CD1c-positive myeloid dendritic cell (primary cell): ENCODE measurements around the gene CD55.

Experiments used
- DNase-seq: peaks from one replicate; pipeline ENCODE4 v3.0.0-alpha.2; 2016; ENCODE audit errors: extremely low spot score

Gene CD55

GRCh38 chr1:207330011-207330710 is 8.7 kb downstream of the CD55 start:
- DNase-seq, result no peak

DNA sequence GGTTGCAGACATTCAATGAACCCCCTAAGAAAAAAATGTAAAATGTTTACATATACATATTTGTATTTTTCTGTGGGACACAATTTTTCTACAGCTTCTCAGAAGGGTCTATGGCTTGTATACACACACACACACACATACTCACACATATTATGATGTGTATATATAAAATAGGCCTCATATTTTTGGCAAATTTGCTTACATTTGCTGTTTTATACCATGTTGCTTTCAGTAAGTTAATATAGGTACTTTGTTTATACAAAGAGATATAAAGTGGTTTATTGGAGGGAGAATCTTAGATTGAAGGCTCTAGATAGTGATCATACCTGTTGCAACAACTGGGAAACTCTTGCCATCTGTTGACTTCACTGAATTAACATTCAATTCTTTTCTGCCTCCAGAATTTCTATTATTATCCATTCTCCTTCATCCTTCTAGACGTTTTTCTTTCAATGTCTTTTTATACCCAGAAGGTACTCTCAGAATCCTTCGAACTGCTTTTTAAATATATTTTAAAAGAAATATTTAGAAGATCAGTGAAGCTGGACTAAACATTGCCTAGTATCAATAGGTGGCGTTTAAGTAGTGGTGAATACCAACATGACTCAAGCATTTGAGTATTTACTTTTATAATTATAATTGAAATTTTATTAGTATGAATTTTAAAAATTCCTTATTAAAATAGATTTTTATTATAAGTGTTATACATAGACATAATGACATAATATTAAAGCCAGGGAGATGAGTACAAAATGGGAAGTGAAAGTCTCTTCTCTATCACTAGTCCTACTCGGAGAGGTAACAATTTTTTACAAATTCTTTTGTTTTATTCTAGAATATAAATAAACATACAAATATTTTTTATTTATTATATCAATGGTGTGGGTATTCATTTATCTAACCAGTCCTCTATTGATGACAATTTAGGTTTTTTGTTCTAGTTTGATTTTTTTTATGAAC is 10.2 kb downstream of the CD55 start:
- peak; percentile 31 for DNase-seq

DNA sequence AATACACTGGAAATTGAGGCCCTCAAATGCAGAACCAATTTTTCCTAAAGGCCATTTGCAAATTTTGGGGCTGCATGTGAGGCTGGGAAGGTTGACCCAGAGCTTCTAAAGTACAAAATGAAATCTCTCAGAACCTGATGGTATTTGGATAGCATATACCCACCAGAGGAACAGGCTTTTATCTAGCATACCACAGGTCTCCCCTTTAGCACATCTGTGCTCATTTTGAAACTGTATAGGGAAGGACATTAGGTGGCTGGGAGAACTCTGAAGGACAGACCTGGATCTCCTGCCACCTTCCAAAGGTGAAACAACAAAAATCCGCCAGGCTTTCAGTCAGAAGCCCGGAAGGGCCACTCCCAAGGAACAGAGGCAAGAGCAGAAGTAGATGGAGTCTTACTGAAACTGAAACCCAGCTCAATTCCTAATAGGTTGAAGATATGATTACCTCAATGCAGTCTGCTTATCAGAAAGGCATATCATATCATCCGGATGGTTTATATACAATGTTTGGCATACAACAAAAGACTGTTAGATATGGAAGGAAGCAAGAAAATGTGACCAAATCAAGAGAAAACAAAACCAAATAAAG is 11.6 kb downstream of the CD55 start:
- peak; percentile 70 for DNase-seq

DNA sequence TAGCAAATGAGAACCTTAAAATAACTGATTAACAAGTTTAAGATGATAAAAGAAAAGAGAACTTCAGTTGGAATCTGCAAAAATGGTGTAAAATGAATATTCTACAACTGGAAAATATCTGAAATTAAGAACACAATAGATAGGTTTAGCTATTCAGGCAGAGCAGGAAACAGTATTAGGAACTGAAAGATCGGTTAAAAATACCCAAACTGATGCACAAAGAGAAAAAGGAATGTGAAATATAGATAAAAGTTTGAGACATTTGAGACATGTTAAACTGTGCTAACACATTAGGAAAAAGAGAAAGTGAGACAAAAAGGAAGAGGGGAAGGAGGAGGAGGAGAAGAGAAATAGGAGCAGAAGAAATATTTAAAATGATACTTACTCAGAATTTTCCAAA is 12.1 kb downstream of the CD55 start:
- peak; percentile 56 for DNase-seq

DNA sequence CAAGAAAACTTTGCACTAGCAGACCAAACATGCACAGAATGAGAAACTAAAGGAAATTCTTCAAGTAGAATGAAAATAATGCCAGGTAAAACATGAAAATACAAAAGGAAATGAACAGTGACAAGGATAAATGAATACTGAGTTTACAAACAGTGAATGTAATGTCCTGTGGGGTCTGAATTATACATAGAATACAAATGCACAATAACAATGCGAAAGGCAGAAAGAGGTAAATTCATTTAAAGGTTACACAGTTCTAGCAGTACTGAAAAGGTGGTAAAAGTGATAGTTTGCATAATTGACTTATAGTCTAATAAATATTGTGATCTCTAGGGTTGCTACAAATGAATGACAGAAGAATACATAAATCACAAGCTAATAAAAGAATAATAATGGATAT is 12.9 kb downstream of the CD55 start:
- DNase-seq, result no peak

GRCh38 chr1:207335138-207335537 is 13.7 kb downstream of the CD55 start:
- DNase-seq, result no peak

- peak; percentile 89 for DNase-seq
These were observed 14.4 kb downstream of the CD55 start for GRCh38 chr1:207335695-207336363.

- peak; percentile 78 for DNase-seq
These were observed 15.3 kb downstream of the CD55 start for GRCh38 chr1:207336559-207337467.

- DNase-seq, result no peak
These were observed 20.9 kb downstream of the CD55 start for GRCh38 chr1:207342332-207342731.

DNA sequence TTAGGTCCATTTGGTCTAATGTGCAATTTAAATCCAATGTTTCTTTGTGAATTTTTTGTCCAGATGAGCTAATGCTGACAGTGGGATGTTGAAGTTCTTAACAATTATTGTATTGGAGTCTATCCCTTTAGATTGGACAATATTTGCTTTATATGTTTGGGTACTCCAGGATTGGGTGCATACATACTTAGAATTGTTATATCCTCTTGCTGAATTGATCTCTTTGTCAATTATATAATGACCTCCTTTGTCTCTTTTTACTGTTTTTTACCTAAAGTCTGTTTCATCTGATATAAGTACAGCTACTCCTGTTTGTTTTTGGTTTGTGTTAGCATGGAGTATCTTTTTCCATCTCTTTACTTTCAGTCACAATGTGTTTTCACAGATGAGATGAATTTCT is 22.2 kb downstream of the CD55 start:
- no peak for DNase-seq

GRCh38 chr1:207344221-207344620 is 22.7 kb downstream of the CD55 start:
- DNase-seq, result no peak

DNA sequence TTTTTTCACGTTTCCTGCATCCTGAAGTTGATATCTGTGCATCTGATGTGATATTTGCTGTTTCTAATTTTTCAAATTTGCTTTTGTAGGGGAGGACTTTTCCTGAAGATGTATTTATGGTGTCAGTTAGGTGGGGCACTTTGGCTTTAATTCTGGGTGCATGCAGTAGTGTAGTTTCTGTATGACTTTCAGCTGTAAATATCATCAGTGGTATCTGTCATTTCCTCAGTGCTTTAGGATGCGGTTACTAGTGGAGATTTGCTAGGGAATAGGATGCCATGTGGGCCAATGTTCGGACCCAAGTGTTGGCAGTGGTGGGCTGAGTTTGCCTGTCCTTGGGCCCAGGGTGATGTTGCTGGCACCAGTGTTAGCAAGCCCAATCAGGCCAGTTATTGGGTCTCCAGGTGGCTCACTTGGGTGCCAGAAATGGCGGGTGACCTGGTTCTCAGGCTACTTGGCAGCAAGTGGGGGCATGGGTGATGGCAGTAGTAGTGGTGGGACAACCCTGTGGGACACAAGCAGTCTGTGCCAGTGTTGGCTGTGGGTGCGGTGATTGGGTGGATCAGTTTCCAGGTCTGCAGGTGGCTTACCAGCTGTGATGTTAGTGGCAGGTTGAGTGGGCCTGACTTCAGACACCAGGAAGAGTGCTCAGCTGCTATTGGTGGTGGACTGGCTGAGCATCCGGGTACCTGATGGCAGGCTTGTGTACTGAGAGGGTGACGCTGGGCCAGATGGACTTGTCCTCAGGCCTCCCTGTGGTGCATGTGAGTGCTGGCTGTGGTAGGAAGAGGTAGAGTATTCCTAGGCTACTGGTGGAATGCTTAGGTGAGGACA is 24.4 kb downstream of the CD55 start:
- DNase-seq, result no peak

GRCh38 chr1:207346513-207346912 is 25.0 kb downstream of the CD55 start:
- no peak for DNase-seq

DNA sequence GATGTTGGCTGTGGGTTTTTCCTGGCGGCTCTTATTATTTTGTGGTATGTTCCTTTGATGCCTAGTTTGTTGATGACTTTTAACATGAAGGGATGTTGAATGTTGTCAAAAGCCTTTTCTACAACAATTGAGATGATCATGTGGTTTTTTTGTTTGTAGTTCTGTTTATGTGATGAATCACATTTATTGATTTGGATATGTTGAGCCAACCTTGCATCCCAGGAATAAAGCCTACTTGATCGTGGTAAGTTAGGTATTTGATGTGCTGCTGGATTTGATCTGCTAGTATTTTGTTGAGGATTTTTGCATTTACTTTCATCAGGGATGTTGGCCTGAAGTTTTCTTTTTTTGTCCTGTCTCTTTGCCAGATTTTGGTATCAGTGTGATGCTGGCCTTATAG is 28.5 kb downstream of the CD55 start:
- DNase-seq, result no peak

- no peak for DNase-seq
These were observed 31.1 kb downstream of the CD55 start for GRCh38 chr1:207352554-207352953.

GRCh38 chr1:207355060-207355459 is 33.6 kb downstream of the CD55 start:
- DNase-seq, result no peak

- no peak for DNase-seq
These were observed 34.2 kb downstream of the CD55 start for GRCh38 chr1:207355513-207356295.

DNA sequence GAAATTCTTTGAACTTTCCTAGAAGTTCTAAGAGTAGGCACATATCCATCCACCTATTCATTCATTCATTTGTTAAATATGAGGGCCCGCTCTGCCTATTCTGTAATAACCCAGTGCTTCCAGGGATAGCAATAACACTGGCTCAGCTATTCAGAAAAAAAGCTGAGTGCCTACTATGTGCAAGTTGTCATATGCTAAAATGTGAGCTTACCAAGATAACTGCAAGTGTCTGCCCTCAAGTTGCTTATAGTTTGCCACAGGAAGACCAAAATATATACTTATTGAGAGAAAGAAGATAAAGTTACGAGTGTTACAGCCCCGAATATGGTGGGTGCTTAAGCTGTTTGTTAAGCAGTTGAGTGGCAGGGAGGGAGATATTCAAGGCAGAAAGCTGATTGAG is 39.6 kb downstream of the CD55 start:
- DNase-seq, result no peak

DNA sequence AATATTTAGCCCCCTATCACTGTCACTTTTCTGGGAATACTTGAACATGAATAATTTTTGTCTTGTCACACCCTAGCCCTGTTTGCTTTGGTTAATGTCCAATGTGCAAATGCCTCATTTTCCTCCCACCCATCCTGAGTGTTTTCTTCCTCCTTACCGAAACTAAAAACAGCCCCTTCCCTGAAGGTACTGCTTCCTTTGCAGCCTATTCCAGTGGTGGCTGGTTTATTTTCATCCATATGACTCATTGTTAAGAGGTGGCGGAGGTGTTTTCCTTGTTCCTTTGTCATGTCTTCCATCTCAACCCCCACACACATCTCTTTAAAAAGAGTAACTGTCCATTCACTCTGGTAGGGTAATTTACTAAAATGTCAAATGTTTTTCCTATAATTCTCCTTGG is 40.4 kb downstream of the CD55 start:
- peak; percentile 48 for DNase-seq
